GM10248 (cell line): Measurements from ENCODE around the gene HORMAD2.

Experiments used
- CTCF ChIA-PET: fragments of 300-600 bp; sonication (Branson Sonifier 250); formaldehyde crosslinking; extraction: SDS; loops from one replicate; lab custom pipeline; 2021; ENCODE audit warnings: antibody characterized with exemption; lab: Yijun Ruan, JAX
- POLR2A ChIA-PET: fragments of 350-650 bp; sonication (Branson Sonifier 250); formaldehyde crosslinking; extraction: SDS; loops from one replicate; lab custom pipeline; 2020; ENCODE audit warnings: antibody characterized with exemption; lab: Yijun Ruan, JAX
- DNase-seq: peaks from one replicate; pipeline ENCODE4 v3.0.0; 2012; ENCODE audit errors: extremely low spot score
- CTCF ChIP-seq: IDR thresholded peaks from 2 replicates; pipeline ENCODE4 v1.5.1; 2012; ENCODE audit warnings: mild to moderate bottlenecking, low read depth; ENCODE audit errors: extremely low read depth, missing control alignments, control extremely low read depth

Gene HORMAD2

GRCh38 chr22:30079952-30080533 lies at the start of gene HORMAD2:
Gene HORMAD2, plus strand, starts transcription at chr22:30080464. Its CDS starts 13,489 bp downstream, at chr22:30093953.
- POLR2A ChIA-PET: no interaction called here
- CTCF ChIA-PET: interaction anchor here (0.8 to 1.2 kb wide), 2 partner anchors 9 to 28 kb away, joined by 3 read pairs; no protein-coding TSS in a partner anchor
- no peak for TF ChIP-seq CTCF
- peak; percentile 31 for DNase-seq

- ChIA-PET CTCF (interaction anchor here (1.2 kb wide), 1 partner anchor 14 kb away, joined by 3 read pairs; no protein-coding TSS in a partner anchor), POLR2A (no interaction called here)
- no peak for TF ChIP-seq CTCF
- no peak for DNase-seq
Observed at GRCh38 chr22:30031328-30031727, 48.9 kb upstream of the HORMAD2 start.

- no peak for DNase-seq
- ChIA-PET POLR2A (no interaction called here), CTCF (interaction anchor here (1.2 kb wide), 1 partner anchor 15 kb away, joined by 3 read pairs; no protein-coding TSS in a partner anchor)
- TF ChIP-seq CTCF: no peak
Observed at GRCh38 chr22:30031764-30032455, 48.4 kb upstream of the HORMAD2 start.

- ChIA-PET CTCF (interaction anchor here (1.6 kb wide), 1 partner anchor 28 kb away, joined by 8 read pairs; no protein-coding TSS in a partner anchor), POLR2A (no interaction called here)
- TF ChIP-seq CTCF: no peak
- DNase-seq: no peak
Observed at GRCh38 chr22:30033137-30033536, 47.1 kb upstream of the HORMAD2 start.

- ChIA-PET CTCF (interaction anchor here (1.6 kb wide), 1 partner anchor 28 kb away, joined by 8 read pairs; no protein-coding TSS in a partner anchor), POLR2A (no interaction called here)
- TF ChIP-seq CTCF: no peak
- no peak for DNase-seq
Observed at GRCh38 chr22:30033901-30034300, 46.4 kb upstream of the HORMAD2 start.

- TF ChIP-seq CTCF: no peak
- DNase-seq: no peak
- ChIA-PET POLR2A (no interaction called here), CTCF (interaction anchor here (0.7 to 2.0 kb wide), 3 partner anchors 10 to 52 kb away, joined by 3 to 6 read pairs (median 4); no protein-coding TSS in a partner anchor)
Observed at GRCh38 chr22:30036656-30037055, 43.6 kb upstream of the HORMAD2 start.
